HG03280 (cell line): Measurements from ENCODE around the gene ZNF425.
"Not testable (repeated sequence)": the region's sequence is repeated elsewhere in the genome, so short reads cannot be mapped to it uniquely, and the experiment has no call there.

Source experiments
- ATAC-seq: cut with Tn5 transposase; IDR thresholded peaks from one replicate; pipeline ENCODE4 v1.9.1; 2021; ENCODE audit warnings: mild to moderate bottlenecking, moderate library complexity; ENCODE audit not compliant: unreplicated experiment

Gene ZNF425

GRCh38 chr7:149075286-149075685 lies 50.8 kb downstream of the ZNF425 start:
- no peak for ATAC-seq

DNA sequence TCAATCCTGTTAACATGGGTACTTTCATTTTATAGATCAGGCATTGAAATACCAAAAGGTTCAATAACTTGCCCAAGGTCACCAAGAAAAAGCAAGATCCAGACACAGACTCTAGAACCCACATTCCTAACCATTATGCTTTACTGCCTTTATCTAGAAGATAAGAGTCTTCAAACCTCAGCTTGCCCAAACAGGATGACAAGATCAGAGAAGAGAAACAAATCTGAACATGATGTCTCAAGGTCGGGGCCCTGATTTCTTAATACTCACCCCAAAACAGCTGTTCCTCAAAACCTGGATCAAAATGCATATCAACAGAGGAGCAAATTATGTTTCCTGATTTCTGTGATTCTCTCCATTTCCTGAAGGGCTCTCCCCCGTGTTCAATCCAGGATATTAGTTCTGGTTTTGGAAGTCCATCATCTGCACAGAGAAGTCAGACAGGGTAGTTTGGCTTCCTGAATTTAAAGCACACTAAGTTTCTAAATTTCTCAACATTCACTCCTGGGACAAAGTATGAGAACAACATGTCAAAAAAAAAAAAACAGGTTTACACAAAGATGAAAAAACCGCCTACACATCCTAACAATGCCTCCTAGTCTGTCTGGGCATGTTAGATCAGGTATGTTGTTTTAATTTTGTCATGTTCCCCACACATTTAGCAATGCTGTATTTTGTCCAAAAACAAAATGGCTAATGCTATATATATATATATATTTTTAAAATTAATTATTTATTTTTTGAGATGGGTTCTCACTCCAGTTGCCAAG lies 51.8 kb downstream of the ZNF425 start:
- ATAC-seq, result no peak

DNA sequence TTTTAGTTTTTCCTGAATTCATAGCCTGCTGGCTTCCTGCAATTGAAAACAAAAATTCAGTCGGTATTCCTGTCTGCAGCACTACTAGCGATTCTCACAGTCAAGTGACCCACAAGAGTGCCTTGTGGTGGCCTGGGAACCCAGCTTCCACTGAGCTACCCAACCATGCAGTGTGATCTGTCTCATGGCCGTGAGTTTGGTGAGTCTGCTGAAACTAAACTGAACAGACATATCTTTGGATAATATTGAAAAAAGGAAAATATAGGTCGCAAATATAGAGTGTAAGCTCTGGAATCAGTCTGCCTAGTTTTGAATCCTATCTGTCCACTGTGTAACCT lies 53.7 kb downstream of the ZNF425 start:
- ATAC-seq, result no peak

- ATAC-seq, result no peak
Measured at GRCh38 chr7:149071641-149072437, 54.3 kb downstream of the ZNF425 start.

- no peak for ATAC-seq
Measured at GRCh38 chr7:149071182-149071635, 54.9 kb downstream of the ZNF425 start.

GRCh38 chr7:149070372-149071125 lies 55.6 kb downstream of the ZNF425 start:
- ATAC-seq, result no peak

- ATAC-seq, result no peak
Measured at GRCh38 chr7:149067869-149068268, 58.3 kb downstream of the ZNF425 start.

- ATAC-seq, result no peak
Measured at GRCh38 chr7:149063476-149063875, 62.6 kb downstream of the ZNF425 start.

DNA sequence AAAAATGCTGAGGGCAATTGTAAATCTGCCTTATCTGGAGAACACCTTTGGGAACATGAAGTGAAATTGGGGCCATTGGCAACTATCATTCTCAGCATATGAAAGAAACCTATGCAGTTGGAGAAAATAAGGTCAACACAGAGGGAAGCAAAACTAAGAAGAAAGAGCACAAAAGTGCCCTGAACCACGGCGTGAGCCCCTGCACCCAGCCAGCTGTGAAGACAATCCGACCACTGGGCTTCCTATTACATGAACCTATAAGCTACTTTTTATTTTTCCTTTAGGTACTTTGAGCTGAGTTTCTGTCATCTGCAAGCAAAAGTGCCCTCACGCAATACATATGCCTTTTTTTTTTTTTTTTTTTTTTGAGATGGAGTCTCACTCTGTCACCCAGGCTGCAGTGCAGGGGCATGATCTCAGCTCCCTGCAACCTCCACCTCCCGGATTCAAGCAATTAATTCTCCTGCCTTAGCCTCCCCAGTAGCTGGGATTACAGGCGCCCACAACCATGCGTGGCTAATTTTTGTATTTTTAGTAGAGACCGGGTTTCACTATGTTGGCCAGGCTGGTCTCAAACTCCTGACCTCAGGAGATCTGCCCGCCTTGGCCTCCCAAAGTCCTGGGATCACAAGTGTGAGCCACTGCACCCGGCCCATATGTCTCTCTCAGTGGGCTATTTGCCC lies 63.8 kb downstream of the ZNF425 start:
- ATAC-seq, result not testable (repeated sequence)

DNA sequence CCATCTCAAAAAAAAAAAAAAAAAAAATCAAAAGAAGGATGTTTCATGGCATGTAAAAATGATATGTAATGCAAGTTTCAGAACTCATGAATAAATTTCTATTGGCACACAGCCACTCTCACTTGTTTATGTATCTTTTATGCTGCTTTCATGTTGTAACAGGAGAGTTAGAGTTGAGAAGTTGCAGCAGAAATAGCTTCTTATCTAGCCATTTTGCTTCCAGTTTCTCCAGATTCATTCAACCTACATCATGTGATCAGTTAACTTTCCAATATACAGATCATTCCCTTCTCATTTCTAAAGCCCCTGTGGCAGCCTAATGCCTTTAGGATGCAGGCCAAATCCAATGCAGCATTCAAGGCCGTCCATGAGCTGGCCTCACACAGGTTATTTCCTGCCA lies 66.0 kb downstream of the ZNF425 start:
- no peak for ATAC-seq

- ATAC-seq, result no peak
Measured at GRCh38 chr7:149053885-149054284, 72.2 kb downstream of the ZNF425 start.

- ATAC-seq, result no peak
Measured at GRCh38 chr7:149053384-149053783, 72.7 kb downstream of the ZNF425 start.
